GM19452 (cell line): ENCODE results near the gene FICD.

Source experiments
- ATAC-seq: cut with Tn5 transposase; IDR thresholded peaks from one replicate; pipeline ENCODE4 v1.9.1; 2021; ENCODE audit not compliant: unreplicated experiment

FICD gene

DNA sequence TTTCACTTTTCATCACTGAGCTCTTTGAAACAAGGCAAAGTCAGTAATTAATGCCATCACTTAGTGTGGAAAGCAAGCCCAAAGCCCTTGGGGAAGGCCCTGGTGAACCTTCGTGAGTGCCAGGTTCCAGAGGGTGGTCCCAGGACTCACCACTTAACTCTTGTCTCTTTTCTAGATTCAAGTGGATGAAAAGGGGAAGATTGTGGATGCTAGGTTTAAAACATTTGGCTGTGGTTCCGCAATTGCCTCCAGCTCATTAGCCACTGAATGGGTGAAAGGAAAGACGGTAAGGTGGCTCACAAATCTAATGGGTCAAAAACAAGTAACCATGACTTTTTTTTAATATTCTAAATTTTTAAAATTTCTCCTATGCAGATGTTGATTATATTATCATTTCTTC is 50.1 kb downstream of the FICD start:
- no peak for ATAC-seq

DNA sequence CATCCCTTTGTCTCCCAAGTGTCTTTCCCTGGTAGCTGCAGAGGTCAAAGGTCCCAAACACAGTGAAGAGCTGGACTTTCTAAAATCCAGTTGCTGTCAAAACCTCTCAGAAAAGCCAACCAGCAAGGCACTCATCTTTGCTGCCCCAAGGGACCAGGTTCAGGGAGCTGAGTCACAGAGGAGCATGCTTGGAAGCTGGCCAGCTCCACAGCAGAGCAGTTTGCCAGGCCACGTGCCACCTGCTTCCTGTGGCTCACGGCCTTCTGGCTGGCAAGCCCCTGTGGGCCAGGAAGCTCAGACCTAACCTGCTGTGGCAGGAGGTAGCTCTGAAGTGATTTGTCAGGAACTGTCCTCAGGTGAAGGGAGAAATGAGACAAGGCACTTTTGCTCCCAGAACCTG is 50.9 kb downstream of the FICD start:
- no peak for ATAC-seq

DNA sequence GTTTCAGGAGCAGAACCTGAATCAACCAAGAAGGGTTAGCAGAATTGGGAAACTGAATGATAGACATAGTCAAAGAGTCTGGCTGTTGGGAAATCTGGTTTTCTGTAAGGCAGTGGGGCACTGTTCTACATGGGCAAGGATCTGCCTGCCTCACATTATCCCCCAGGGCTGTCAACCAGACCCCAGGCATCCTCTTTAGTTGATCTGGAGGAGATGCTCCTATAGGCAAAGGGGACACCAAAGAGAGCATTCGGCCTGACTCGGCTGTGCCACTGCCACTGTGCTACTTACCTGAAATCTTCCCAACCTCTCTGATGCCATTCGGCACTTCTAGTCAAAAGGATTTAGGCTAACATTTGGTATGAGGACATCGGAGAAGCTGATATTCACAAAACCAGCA is 51.4 kb downstream of the FICD start:
- ATAC-seq, result no peak

DNA sequence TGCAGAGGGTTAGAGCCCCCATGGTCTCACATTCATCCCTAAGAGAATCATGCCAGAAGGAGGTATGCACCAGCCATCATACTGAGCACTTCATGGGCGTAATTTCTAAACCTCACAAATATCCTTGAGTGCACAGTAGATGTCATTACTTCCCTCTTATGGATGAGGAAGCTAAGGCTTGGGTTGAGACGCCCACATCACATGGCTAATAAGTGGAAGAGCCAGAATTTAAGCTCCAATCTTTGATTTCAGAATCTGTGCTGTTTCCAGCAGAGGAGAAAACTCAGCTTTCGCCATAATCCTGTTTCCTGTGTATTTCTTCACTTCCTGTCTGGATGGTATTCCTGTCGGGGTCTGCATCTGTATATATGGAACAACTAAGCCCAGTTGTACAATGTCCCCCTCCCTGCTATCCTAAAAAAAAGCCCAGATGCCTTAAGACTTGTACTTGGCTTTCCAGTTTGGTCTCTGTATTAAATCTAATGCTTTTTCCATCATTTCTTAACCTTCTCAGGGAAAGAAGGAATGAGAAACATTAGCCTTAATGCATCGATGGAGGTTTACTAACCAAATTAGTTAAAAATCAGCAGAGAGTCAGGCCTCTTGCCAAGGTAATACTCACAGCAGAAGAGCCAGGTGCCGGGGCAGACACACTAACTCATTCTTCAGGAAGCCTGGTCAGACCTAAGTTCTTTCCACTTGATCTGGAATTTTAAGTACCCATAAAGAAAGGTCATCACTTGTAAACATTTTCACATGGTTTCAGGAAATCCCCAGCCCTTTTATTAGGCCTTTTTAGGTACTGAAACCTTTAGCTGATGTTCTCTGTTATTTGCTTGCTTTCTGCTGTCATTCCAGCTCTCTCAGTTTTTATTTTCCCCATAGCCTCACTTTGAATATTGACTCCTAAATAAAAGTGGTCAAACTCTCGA is 52.6 kb downstream of the FICD start:
- no peak for ATAC-seq

DNA sequence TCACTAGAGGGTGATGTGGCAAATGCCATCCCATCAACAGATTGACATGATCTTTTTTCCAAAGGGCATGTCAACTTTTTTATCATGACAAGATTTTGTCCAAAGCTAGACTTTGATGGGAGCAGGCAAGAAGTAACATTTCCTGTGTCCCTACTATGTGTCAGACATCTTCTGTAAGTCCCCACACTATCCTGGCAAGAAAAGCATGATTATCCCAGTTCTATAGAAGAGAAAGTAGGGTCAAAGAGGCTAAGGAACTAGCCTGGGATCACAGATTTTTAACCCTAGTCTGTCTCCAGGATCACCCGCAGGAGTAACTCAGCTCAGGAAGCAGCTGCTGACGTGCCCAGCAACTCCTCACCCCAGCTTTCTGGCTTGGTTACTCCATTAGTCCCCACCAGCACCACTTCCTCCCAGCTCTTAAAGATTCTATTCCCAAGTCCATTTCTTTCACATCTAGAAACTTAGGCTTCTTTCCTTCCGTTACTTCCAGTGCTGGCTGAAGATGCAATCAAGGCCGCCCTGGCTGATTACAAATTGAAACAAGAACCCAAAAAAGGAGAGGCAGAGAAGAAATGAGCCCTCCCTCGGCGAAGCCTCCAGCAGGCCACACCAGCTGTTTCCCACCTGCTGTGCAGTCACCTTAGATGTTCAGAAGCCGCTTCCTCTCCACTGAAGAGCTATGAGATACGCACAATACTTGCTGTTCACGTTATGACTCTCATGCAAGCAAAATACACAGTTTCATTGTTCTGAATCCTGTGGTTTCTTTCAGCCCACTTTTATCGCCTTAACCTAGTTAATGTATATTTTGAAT is 53.5 kb downstream of the FICD start:
- peak; percentile 75 for ATAC-seq
